ENCODE data around the gene WDFY4. TPM values are rescaled to one million over a fixed set of nuclear protein-coding genes. Genes with fewer than 3 reads are reported as not detected.

WDFY4 gene
- total RNA-seq, 6 donors from 2014 or later: 10.1 to 48.9 (median 32.1) TPM

- Histone ChIP-seq H3K4me3 (no peak overlapping the region), H3K4me1 (peaks cover 0 to 5% (median 0%) of the 10 kb centered on the region in 4 donors), H3K27me3 (no peaks in the 10 kb centered on the region), H3K36me3 (no peaks in the 10 kb centered on the region), H3K9me3 (no peaks in the 10 kb centered on the region), H3K27ac (no peak overlapping the region)
- TF ChIP-seq CTCF (IDR thresholded peaks at IDR 0.05) (no peak), POLR2AphosphoS5 (IDR thresholded peaks at IDR 0.05) (no peak), EP300 (IDR thresholded peaks at IDR 0.05) (no peak), POLR2A (IDR thresholded peaks at IDR 0.05) (no peak)
- DNase-seq (no peak), ATAC-seq (ENCODE audit: low FRiP score in 2 of 2) (no peak)
- 89 to 99% methylated on average over 1 to 5 of the region's 5 CpGs for WGBS, 2 donors
These were observed 44.5 kb downstream of the WDFY4 start for GRCh38 chr10:48729222-48729621.

- DNase-seq (no peak), ATAC-seq (ENCODE audit: low FRiP score in 2 of 2) (no peak)
- TF ChIP-seq CTCF (IDR thresholded peaks at IDR 0.05) (no peak), POLR2AphosphoS5 (IDR thresholded peaks at IDR 0.05) (no peak), POLR2A (IDR thresholded peaks at IDR 0.05) (no peak), EP300 (IDR thresholded peaks at IDR 0.05) (no peak)
- Histone ChIP-seq H3K4me3 (no peak overlapping the region), H3K36me3 (no peaks in the 10 kb centered on the region), H3K27me3 (no peaks in the 10 kb centered on the region), H3K27ac (no peak overlapping the region), H3K4me1 (peaks cover 0 to 5% (median 0%) of the 10 kb centered on the region in 4 donors), H3K9me3 (no peaks in the 10 kb centered on the region)
- WGBS, 2 donors: 88 to 90% methylated on average over 3 of the region's 3 CpGs
These were observed 45.3 kb downstream of the WDFY4 start for GRCh38 chr10:48729941-48730457.

- H3K4me3 ChIP-seq: no peak overlapping the region
- H3K9me3 ChIP-seq: no peaks in the 10 kb centered on the region
- TF ChIP-seq POLR2A (IDR thresholded peaks at IDR 0.05) (no peak), POLR2AphosphoS5 (IDR thresholded peaks at IDR 0.05) (no peak), CTCF (IDR thresholded peaks at IDR 0.05) (no peak), EP300 (IDR thresholded peaks at IDR 0.05) (no peak)
- DNase-seq: no peak
- no peaks in the 10 kb centered on the region for H3K4me1 ChIP-seq
- H3K36me3 ChIP-seq: no peaks in the 10 kb centered on the region
- H3K27ac ChIP-seq: no peak overlapping the region
- no peak for ATAC-seq (ENCODE audit: low FRiP score in 2 of 2)
- H3K27me3 ChIP-seq: no peaks in the 10 kb centered on the region
- 84 to 94% methylated on average over 6 to 10 of the region's 10 CpGs for WGBS, 2 donors
These were observed 46.5 kb downstream of the WDFY4 start for GRCh38 chr10:48731141-48731540.

GRCh38 chr10:48731654-48732053 lies 47.0 kb downstream of the WDFY4 start:
- TF ChIP-seq POLR2A (IDR thresholded peaks at IDR 0.05) (no peak), EP300 (IDR thresholded peaks at IDR 0.05) (no peak), CTCF (IDR thresholded peaks at IDR 0.05) (no peak), POLR2AphosphoS5 (IDR thresholded peaks at IDR 0.05) (no peak)
- no peaks in the 10 kb centered on the region for H3K4me1 ChIP-seq
- H3K36me3 ChIP-seq: no peaks in the 10 kb centered on the region
- no peak for ATAC-seq (ENCODE audit: low FRiP score in 2 of 2)
- H3K9me3 ChIP-seq: no peaks in the 10 kb centered on the region
- WGBS, 2 donors: 100% methylated on average over 2 of the region's 2 CpGs; no CpG with 5 or more reads in 1 of the 2 donors
- no peak overlapping the region for H3K4me3 ChIP-seq
- DNase-seq: no peak
- H3K27ac ChIP-seq: no peak overlapping the region
- H3K27me3 ChIP-seq: no peaks in the 10 kb centered on the region

- no peaks in the 10 kb centered on the region for H3K27me3 ChIP-seq
- ATAC-seq (ENCODE audit: low FRiP score in 2 of 2): no peak
- WGBS, 2 donors: 80 to 85% methylated on average over 1 of the region's 1 CpG
- H3K4me3 ChIP-seq: no peak overlapping the region
- TF ChIP-seq EP300 (IDR thresholded peaks at IDR 0.05): no peak
- no peak for TF ChIP-seq POLR2AphosphoS5 (IDR thresholded peaks at IDR 0.05)
- TF ChIP-seq POLR2A (IDR thresholded peaks at IDR 0.05): no peak
- TF ChIP-seq CTCF (IDR thresholded peaks at IDR 0.05): no peak
- H3K4me1 ChIP-seq: no peaks in the 10 kb centered on the region
- H3K36me3 ChIP-seq: no peaks in the 10 kb centered on the region
- H3K9me3 ChIP-seq: no peaks in the 10 kb centered on the region
- DNase-seq: no peak
- H3K27ac ChIP-seq: no peak overlapping the region
These were observed 48.7 kb downstream of the WDFY4 start for GRCh38 chr10:48733329-48733728.
